Endometrium (tissue), 2 donors: ENCODE measurements around the gene LGALS7B.
"Not testable (repeated sequence)": the region's sequence is repeated elsewhere in the genome, so short reads cannot be mapped to it uniquely, and the experiment has no call there.

ENCODE experiments used
- FAIRE-seq: peaks from 2 replicates; lab custom pipeline; 2012; peaks lifted over from hg19 to GRCh38; lab: Jason Lieb, UNC
- donor health status: control.
- donor health status: control.

The LGALS7B gene

DNA sequence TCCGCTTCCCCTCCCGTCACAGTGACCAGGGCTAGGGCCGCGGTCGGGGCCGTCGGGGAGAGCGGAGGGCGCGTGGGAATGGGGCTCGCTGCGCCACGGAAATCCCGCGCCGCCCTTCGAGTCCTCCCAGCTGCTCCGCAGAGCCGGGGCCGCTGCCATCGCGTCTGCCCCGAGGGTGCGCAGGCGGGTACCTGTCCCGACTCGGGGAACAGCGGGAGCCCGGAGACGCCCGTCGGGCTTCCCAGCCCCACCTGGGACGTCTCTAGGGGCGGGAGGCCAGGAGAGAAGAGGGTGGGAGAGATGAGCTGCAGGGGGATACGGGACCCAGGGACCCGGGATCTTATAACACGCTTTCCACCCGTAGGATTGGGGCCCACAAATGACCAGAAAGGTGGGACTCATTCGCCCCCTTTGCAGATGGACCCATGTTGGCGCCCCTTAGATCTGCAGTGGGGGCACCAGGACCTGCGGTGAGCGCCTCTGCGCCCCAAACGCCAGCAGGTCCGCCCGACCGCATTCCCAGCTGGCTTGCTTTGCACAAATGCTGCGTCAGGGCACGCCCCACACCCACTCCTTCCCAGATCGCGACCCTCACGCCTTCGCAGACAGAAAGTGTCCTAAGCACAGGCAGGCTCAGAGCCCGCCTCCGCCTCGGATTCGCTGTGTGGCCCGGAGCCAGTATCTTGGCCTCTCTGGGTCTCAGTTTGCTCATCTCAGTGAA lies 18.6 kb upstream of the LGALS7B start:
- not testable (repeated sequence) for FAIRE-seq

DNA sequence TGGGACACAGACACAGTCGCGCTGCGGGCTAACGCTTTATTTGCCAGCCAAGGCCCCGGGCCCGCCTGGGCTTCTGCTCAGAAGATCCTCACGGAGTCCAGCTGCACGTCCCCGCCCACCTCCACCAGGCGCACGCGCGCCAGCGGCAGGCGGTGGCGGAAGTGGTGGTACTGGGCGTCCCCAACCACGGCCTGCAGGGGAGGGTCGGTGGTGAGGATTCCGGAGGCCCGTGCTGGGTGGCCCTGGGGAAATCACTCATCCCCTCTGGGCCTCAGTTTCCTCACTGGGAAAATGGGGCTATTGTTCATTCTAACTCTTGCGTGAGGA lies 18.1 kb upstream of the LGALS7B start:
- FAIRE-seq: peak; percentile 54

DNA sequence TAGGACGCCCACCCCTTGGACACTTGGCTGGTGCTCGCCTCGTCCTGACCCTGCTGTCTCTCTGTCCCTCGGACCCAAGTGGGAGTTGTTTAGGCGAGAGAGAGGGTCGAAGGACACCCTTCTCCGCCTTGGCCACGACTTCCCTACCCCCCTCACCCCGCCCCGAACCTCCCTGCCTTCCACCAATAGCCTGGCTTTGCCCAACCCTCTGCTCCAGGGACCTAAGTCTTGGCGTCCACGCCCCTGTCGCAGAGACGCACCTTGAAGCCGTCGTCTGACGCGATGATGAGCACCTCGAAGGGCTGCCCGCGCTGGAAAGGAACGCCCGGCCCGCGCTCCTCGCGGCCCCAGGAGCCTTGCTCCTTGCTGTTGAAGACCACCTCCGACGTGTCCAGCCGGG lies 17.4 kb upstream of the LGALS7B start:
- not testable (repeated sequence) for FAIRE-seq

DNA sequence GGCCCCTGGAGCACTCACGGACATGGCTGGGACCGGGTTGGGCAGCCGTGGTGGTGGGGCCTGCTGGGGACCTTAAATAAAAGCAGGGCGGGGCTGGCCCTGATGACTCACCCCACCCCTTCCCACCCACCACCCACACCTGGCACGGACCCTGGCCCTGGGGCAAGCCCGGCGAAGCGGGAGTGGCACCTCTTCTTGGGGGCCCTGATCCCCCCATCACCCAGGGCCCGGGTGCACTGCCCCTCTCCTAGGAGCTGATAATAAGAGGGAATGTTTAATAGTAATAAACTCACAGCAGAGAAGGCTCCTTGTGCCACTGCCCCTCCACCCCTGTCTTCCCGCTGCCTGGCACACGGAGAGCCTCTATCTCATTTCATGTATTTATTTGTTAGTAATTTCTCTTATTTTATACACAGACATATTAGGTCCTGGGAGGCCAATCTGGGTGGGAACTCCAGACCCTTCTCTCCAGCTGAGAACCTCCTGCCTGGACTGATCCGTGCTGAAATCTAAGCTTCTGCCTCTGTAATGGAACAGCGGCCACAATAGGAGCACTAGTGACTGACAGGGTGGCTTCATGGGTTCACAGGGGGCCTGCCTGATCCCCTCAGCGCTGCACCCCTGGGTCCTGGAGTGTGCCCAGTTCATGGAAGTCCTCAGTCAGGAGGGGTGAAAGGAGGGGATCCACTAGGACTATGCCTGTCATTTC lies 15.4 kb upstream of the LGALS7B start, which contains the start of gene LGALS7:
Gene LGALS7, minus strand, starts transcription at position 49 of the 709 bp plus-strand sequence. Its CDS starts 25 bp downstream, at position 24.
- no peak for FAIRE-seq

DNA sequence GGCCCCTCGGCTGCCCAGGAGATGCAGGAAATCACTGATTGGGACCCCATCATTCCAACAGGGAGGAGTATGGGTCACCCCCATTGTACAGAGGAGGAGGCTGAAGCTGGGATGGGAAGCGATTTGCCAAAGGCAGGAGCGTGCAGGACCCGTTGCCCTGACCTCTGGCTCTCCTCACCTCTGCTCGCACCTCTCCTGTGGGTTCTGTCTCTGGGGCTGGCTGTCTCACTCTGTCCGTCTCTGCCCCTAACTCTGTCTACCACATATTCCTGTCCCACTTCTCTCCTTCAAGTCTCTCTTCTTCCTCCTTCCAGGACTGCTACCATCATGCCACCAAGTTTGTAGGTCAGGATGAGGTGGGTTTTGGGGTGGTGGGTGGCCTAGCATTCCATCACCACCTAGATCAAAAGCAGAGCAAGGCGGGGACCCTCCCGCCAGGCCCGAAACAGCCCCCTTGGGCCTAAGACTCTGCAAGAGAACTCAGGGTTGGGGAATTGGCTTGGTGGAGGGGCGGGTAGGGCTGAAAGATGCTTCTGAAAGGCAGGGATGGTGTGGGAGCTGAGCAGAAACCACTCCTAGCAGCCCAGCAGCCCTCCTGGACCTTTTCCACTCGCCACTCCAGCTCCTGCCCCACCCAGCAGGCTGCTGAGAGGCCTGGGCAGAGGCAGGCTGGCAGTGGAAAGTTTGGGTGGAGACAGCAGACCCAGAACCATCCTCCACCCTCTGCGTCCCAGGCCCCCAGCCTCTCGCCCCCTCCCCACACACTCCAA lies 14.6 kb upstream of the LGALS7B start:
- no peak for FAIRE-seq

DNA sequence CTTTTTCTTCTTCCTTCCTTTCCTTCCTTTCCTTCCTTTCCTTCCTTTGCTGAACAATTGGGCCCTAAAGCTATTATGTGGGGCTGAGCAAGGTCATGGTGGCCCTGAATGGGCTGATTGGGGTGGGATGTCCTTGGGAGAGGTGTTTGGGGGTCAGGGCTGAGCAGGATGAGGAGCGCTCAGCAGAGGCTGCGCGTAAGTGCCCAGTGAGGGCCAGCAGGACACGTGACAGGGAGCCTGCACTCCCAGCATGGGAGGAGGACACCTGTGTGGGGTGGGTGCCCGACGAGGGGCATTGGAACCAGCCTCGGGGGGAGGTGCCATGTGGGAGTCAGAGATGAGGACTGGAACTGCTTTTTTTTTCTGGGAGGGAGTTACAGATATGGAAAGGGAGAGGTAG lies 10.3 kb upstream of the LGALS7B start:
- FAIRE-seq: no peak

DNA sequence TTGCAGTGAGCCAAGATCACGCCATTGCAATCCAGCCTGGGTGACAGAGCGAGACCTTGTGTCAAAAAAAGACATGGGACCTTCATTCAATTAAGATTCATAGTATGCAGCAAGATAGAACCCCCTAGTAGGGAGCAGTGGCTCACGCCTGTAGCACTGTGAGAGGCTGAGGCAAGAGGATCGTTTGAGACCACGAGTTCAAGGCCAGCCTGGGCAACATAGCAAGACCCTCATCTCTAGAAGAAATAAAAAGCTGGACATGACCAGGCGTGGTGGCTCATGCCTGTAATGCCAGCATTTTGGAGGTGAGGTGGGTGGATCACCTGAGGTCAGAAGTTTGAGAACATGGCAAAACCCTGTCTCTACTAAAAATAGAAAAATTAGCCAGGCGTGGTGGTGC lies 8.6 kb upstream of the LGALS7B start:
- FAIRE-seq: no peak

DNA sequence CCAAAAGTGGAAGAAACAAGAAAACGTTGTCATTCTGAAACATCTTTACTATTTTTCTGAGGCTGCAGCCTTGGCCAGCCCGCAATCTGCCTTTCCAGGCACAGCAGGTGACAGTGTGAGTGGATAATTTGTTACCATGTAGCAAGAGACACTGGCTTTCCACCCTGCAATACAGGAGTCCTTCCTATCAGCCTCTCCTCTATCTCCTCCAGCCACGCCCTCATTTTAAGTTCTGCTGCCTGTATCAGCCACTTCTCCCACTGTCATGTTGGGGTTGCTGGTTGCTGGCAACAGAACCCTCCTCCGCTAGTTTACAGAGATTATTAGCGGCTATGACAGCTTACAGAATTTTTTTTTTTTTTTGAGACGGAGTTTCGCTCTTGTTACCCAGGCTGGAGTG lies 7.9 kb upstream of the LGALS7B start:
- FAIRE-seq: no peak

DNA sequence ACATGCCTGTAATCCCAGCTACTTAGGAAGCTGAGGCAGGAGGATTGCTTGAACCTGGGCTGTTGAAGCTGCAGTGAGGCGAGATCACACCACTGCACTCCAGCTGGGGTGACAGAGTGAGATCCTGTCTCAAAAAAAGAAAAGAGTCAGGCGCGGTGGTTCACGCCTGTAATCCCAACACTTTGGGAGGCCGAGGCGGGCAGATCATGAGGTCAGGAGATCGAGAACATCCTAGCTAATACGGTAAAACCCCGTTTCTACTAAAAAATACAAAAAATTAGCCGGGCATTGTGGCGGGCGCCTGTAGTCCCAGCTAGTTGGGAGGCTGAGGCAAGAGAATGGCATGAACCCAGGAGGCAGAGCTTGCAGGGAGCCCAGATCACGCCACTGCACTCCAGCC lies 6.8 kb upstream of the LGALS7B start:
- FAIRE-seq: not testable (repeated sequence)

DNA sequence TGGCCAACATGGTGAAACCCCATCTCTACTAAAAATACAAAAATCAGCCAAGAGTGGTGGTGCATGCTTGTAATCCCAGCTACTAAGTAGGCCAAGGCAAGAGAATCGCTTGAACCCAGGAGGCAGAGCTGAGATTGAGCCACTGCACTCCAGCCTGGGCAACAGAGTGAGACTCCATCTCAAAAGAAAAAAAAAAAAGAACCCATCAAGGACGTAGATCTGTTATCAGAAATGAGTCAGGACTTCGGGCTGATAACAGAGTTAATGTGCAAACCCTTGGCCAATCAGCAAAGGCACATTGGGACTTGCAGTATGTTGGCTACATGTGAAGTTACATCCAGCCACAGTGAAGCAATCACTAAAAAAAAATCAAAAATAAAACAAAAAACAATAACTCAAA lies 4.8 kb upstream of the LGALS7B start:
- no peak for FAIRE-seq

DNA sequence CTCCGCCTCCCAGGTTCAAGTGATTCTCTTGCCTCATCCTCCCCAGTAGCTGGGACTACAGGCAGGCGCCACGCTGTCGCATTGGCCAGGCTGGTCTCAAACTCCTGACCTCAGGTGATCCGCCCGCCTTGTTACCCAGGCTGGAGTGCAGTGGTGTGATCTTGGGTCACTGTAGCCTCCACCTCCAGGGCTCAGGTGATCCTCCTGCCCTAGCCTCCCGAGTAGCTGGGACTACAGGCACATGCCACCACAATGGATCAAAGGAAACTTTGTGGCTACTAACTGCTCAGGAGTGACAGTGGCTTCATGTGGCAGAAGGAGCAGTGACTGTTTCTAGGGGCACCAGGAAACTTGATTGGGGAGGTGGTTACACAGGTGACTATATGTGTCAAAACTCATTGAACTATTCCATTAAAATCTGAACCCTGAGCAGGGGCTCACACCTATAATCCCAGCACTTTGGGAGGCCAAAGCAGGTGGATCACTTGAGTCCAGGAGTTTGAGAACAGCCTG lies 3.8 kb upstream of the LGALS7B start:
- no peak for FAIRE-seq

DNA sequence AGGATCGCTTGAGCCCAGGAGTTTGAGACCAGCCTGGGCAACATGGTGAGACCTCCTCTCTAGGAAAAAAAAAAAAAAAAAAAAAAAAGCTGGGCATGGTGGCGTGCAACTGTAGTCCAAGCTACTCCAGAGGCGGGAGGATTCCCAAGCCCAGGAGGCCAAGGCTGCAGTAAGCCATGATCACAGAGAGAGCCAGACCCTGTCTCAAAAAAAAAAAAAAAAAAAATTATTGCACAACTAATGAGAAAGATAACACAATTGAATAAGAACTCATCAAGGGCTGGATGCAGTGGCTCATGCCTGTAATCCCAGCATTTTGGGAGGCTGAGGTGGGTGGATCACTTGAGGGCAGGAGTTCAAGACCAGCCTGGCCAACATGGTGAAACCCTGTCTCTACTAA lies 2.9 kb upstream of the LGALS7B start:
- not testable (repeated sequence) for FAIRE-seq

DNA sequence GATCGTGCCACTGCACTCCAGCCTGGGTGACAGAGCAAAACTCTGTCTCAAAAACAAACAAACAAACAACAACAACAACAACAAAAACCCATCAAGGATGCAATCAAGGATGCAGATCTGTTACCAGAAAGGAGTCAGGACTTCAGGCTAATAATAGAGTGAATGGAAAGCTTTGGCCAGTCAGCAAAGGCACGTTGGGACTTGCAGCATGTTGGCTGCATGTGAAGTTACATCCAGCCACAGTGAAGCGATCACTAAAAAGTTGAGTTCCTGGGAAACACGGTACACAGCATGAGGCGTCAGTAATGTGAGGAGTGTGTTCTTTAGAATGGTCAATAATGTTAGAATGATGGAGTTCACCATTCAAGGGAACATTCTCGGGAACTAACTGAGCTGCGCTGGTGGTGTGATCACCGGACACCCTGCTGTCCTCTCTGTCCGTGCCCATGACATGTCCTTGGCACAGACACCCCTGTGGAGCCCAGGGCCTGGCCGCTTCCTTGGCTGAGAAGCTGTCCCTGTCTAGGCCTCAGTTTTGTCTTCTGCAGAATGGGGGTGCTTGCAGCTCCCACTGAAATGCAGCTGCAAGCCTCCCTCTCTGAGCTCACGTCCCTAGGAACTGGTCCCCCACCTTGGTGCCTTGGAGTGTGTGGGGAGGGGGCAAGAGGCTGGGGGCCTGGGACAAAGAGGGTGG lies 2.3 kb upstream of the LGALS7B start:
- FAIRE-seq: no peak

DNA sequence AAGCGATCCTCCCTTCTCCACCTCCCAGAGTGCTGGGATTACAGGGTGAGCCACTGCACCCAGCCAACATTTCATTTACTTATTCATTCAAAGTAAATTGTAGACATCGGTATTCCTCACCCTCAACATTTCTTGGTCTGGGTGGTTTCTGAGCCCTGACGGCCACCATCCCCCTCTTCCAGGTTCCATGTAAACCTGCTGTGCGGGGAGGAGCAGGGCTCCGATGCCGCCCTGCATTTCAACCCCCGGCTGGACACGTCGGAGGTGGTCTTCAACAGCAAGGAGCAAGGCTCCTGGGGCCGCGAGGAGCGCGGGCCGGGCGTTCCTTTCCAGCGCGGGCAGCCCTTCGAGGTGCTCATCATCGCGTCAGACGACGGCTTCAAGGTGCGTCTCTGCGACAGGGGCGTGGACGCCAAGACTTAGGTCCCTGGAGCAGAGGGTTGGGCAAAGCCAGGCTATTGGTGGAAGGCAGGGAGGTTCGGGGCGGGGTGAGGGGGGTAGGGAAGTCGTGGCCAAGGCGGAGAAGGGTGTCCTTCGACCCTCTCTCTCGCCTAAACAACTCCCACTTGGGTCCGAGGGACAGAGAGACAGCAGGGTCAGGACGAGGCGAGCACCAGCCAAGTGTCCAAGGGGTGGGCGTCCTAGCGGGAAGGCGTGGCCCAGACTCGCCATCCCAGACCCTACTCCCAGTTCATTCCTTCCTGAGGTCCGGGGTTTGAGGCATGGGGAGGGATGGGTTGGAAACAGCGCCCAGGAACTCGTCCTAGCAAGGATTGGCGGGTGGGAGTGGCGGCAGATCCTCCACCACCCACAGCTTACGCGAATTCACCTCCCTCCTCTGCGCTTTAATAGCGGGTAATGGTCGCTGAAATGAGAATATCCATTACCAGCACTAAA lies 1.8 kb downstream of the LGALS7B start:
- not testable (repeated sequence) for FAIRE-seq

DNA sequence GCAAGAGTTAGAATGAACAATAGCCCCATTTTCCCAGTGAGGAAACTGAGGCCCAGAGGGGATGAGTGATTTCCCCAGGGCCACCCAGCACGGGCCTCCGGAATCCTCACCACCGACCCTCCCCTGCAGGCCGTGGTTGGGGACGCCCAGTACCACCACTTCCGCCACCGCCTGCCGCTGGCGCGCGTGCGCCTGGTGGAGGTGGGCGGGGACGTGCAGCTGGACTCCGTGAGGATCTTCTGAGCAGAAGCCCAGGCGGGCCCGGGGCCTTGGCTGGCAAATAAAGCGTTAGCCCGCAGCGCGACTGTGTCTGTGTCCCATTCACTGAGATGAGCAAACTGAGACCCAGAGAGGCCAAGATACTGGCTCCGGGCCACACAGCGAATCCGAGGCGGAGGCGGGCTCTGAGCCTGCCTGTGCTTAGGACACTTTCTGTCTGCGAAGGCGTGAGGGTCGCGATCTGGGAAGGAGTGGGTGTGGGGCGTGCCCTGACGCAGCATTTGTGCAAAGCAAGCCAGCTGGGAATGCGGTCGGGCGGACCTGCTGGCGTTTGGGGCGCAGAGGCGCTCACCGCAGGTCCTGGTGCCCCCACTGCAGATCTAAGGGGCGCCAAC lies 2.6 kb downstream of the LGALS7B start:
- FAIRE-seq: peak; percentile 93

DNA sequence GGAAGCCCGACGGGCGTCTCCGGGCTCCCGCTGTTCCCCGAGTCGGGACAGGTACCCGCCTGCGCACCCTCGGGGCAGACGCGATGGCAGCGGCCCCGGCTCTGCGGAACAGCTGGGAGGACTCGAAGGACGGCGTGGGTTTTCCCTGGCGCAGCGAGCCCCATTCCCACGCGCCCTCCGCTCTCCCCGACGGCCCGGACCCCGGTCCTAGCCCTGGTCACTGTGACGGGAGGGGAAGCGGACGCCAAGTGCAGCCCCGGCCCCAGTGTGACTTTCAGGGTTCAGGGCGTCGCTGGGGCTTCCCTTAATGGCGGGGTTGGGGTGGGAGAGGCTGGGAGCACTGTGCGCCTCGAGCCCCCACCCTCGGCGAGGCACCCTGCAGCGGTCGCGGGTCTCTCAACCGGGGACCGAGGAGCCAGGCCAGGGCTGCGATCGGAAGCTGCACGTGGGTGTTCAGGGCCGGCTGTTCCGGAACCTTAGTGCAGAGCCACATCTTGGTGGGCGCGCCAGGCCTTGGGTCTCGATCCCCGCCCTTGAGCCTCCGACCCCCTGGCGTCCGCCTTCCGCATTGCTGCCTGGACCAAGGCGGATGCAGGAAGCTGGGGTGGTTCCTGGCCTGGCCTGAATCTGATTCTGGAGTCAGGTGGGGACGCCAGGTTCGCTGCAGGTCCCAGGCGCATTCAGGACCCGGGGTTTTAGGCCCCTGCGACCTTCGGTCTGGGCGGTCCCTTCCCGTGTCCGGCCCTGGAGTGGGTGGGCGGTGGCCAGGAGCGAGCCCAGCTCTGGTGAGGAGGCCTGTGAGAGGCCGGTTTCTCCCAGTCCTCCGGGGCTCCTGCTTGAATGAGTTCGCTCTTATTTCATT lies 3.5 kb downstream of the LGALS7B start:
- no peak for FAIRE-seq

DNA sequence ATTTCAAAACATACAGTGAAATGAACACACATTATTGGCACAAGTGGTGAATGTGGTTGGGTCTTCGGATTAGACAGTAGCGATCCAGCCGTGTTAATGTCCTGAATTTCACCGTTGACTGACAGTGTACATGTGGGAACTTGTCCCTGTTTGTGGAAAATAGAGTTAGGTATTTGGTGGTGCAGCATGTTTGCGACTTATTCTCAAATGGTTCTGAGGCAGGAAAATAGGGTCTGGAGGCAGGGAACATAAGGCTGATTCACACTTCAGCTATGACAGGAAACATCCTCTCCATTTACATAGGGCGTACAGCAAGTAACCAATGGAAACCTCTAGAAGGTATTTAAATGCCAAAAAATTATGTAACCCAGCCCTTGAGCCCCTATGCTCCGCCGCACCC lies 4.2 kb downstream of the LGALS7B start:
- FAIRE-seq: no peak

DNA sequence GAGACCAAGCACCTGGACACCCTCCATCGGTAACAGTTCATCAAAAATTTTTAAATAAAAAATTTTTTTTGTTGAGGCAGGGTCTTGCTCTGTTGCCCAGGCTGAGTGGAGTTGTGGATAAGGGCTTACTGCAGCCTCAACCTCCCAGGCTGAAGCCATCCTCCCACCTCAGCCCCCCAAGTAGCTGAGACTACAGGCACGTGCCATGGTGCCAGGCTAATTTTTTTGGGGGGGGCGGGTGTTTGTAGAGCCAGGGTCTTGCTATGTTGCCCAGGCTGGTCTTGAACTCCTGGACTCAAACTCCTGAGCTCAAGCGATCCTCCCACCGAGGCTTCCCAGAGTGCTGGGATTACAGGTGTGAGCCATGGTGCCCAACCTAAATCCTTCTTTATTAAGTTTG lies 4.7 kb downstream of the LGALS7B start:
- FAIRE-seq: no peak

DNA sequence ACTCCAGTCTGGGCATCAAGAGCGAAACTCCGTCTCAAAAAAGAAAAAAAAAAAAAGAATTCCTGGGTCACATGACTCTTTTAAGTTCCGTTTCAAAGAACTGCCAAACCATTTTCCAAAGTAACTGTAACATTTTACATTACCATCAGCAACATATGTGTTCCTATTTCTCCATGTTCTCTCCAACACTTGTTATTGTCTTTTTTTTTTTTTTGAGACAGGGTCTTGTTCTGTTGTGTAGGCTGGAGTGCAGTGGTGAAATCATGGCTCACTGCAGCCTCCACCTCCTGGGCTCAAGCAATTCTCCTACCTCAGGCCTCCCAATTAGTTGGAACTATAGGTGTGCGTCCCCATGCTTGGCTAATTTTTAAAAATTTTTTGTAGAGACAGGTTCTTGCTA lies 6.5 kb downstream of the LGALS7B start:
- no peak for FAIRE-seq

DNA sequence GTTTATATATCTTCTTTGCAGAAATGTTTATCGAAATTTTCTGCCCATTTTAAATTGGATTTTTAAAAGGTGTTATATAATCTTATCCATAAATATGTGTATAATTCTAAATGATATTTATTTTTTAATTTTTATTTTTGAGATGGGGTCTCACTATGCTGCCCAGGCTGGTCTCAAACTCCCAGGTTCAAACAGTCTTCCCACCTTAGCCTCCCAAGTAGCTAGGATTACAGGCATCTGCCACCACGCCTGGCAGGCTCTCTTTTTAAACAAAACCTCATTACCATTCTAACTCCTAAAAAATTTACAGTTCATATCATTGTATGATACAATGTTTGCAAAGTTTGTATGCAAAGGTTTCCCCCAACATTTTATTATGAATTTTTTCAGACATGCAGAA lies 7.2 kb downstream of the LGALS7B start:
- FAIRE-seq: no peak
